DND-41 (cell line): ENCODE measurements around the gene SLC2A4RG.
A peak's percentile ranks its signal among the peaks of the same experiment; 100 is the strongest.

Experiments
- ATAC-seq: fragments of 200-7000 bp; cut with Tn5 transposase; 3 replicates; pipeline ENCODE4 v1.9.1; 2021; ENCODE audit warnings: low read depth; ENCODE audit not compliant: insufficient read depth
- DNase-seq: peaks from one replicate; pipeline ENCODE4 v3.0.0-alpha.2; 2020
- H2AFZ ChIP-seq: 2 replicates; pipeline ENCODE4 v1.6.0; 2012; ENCODE audit warnings: low read depth, low read length
- H3K27ac ChIP-seq: 2 replicates; pipeline ENCODE4 v1.5.1; 2012; ENCODE audit warnings: low read length, inconsistent platforms
- H3K27me3 ChIP-seq: fragments of 200-600 bp; sonication (generic); 2 replicates; pipeline ENCODE4 v1.6.0; 2012; ENCODE audit warnings: low read length, mild to moderate bottlenecking, inconsistent platforms; ENCODE audit not compliant: insufficient read depth, poor library complexity
- H3K36me3 ChIP-seq: 2 replicates; pipeline ENCODE4 v1.5.1; 2012; ENCODE audit warnings: low read length, inconsistent platforms; ENCODE audit not compliant: insufficient read depth
- H3K4me1 ChIP-seq: 2 replicates; pipeline ENCODE4 v1.5.1; 2012; ENCODE audit warnings: mild to moderate bottlenecking, low read length; ENCODE audit not compliant: insufficient read depth
- H3K4me2 ChIP-seq: 2 replicates; pipeline ENCODE4 v1.6.0; 2012; ENCODE audit warnings: mild to moderate bottlenecking, moderate library complexity, low read length, inconsistent platforms; ENCODE audit not compliant: insufficient read depth
- H3K4me3 ChIP-seq, 2 experiments: fragments of 200-600 bp in 1 of 2; shearing (Covaris generic) in 1 of 2; 2 replicates each; pipeline ENCODE4 v1.5.1; 2012 to 2016; ENCODE audit warnings: inconsistent platforms in 2 of 2, low read length in 2 of 2, mild to moderate bottlenecking in 2 of 2, low read depth in 1 of 2, moderate library complexity in 1 of 2
- H3K79me2 ChIP-seq: 2 replicates; pipeline ENCODE4 v1.6.0; 2012; ENCODE audit warnings: low read length, inconsistent platforms; ENCODE audit not compliant: insufficient read depth
- H3K9ac ChIP-seq: 2 replicates; pipeline ENCODE4 v1.6.0; 2012; ENCODE audit warnings: low read depth, mild to moderate bottlenecking, inconsistent platforms, low read length, moderate library complexity
- H3K9me3 ChIP-seq: 2 replicates; pipeline ENCODE4 v1.5.1; 2012; ENCODE audit warnings: low read length, moderate library complexity, mild to moderate bottlenecking, inconsistent platforms; ENCODE audit not compliant: insufficient read depth, severe bottlenecking
- H4K20me1 ChIP-seq: 2 replicates; pipeline ENCODE4 v1.6.0; 2012; ENCODE audit warnings: low read length; ENCODE audit not compliant: insufficient read depth
- EZH2 ChIP-seq: IDR thresholded peaks from 3 replicates; pipeline ENCODE4 v1.6.1; 2012; ENCODE audit warnings: borderline replicate concordance, low read depth, mild to moderate bottlenecking, moderate library complexity, low read length, inconsistent platforms; ENCODE audit not compliant: severe bottlenecking
- TF ChIP-seq, protein P1 (sequence below): IDR thresholded peaks from 2 replicates; pipeline ENCODE4 v1.5.1; 2012; ENCODE audit warnings: borderline replicate concordance, low read length, moderate library complexity, mild to moderate bottlenecking; ENCODE audit not compliant: poor library complexity, severe bottlenecking; ENCODE audit errors: extremely low read depth

SLC2A4RG gene

DNA sequence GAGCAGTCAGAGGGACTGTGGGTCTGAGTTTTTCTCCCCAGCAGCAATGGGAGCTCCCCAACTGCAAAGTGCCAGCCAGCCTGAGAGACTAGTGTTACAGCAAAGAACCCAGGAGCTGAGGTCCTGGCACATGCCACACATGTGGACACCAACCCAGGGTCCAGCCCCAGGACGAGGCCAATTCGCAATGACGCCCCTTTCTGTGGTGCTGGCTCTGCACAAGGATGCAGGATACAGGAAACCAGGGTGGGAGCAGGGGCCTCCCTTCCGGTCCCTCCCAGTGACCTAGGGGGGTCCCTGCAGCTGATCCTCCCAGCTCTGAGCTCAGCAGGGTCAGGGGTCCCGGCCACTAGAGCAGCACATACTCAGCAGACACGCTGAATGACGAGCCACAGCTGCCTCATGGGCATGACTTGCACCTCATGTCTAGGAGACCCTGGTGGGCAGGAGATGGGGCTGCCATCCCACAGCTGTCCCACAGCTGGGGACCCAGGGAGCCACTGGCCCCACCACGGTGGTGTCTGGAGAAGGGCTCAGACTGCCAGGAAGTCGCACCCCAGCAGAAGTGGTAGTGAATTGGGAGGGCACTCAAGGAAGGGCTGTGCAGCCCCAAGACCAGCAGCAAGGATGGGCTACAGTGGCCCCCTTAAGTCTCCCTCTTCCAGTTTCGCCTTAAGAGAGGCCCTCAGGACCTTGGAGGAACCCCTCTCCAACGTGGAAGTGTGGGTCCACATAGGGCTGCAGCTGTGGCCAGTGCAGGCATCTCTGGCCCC, 35.4 kb upstream of the SLC2A4RG start:
- Histone ChIP-seq H2AFZ (no peak overlapping the region), H3K4me2 (no peak overlapping the region), H4K20me1 (peaks cover 74% of the 10 kb centered on the region), H3K4me3 (no peak overlapping the region), H3K9me3 (no peaks in the 10 kb centered on the region), H3K9ac (no peak overlapping the region), H3K27ac (no peak overlapping the region), H3K79me2 (peaks cover 46% of the 10 kb centered on the region), H3K36me3 (peaks cover 72% of the 10 kb centered on the region), H3K4me1 (peaks cover 29% of the 10 kb centered on the region), H3K27me3 (no peaks in the 10 kb centered on the region)
- TF ChIP-seq, protein P1, sequence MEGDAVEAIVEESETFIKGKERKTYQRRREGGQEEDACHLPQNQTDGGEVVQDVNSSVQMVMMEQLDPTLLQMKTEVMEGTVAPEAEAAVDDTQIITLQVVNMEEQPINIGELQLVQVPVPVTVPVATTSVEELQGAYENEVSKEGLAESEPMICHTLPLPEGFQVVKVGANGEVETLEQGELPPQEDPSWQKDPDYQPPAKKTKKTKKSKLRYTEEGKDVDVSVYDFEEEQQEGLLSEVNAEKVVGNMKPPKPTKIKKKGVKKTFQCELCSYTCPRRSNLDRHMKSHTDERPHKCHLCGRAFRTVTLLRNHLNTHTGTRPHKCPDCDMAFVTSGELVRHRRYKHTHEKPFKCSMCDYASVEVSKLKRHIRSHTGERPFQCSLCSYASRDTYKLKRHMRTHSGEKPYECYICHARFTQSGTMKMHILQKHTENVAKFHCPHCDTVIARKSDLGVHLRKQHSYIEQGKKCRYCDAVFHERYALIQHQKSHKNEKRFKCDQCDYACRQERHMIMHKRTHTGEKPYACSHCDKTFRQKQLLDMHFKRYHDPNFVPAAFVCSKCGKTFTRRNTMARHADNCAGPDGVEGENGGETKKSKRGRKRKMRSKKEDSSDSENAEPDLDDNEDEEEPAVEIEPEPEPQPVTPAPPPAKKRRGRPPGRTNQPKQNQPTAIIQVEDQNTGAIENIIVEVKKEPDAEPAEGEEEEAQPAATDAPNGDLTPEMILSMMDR: no peak
- TF ChIP-seq EZH2: no peak
- ATAC-seq (no peak), DNase-seq (no peak)

DNA sequence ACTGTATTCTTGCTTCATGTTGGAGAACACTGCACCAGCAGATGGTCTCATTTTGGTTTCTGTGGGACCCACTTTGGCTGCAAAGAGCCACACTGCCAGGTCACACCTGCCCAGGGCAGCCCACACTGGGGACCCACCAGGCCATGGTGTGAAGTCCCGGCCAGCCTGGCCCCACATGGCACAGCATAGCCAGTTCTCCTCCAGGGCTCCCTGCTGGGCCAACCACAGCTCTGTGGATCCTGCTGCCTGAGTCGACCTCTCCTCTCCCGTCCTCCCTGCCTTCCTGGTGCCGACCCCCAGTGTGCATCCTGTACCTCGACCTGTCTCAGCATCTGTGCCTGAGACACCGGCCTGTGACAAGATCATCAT, 34.8 kb upstream of the SLC2A4RG start:
- Histone ChIP-seq H2AFZ (no peak overlapping the region), H3K27ac (no peak overlapping the region), H3K79me2 (peaks cover 52% of the 10 kb centered on the region), H3K4me3 (no peak overlapping the region), H3K9me3 (no peaks in the 10 kb centered on the region), H3K36me3 (peaks cover 74% of the 10 kb centered on the region), H3K9ac (no peak overlapping the region), H4K20me1 (peaks cover 74% of the 10 kb centered on the region), H3K4me2 (no peak overlapping the region), H3K27me3 (no peaks in the 10 kb centered on the region), H3K4me1 (peaks cover 34% of the 10 kb centered on the region)
- DNase-seq (no peak), ATAC-seq (no peak)
- TF ChIP-seq EZH2: no peak
- TF ChIP-seq, protein P1: no peak

DNA sequence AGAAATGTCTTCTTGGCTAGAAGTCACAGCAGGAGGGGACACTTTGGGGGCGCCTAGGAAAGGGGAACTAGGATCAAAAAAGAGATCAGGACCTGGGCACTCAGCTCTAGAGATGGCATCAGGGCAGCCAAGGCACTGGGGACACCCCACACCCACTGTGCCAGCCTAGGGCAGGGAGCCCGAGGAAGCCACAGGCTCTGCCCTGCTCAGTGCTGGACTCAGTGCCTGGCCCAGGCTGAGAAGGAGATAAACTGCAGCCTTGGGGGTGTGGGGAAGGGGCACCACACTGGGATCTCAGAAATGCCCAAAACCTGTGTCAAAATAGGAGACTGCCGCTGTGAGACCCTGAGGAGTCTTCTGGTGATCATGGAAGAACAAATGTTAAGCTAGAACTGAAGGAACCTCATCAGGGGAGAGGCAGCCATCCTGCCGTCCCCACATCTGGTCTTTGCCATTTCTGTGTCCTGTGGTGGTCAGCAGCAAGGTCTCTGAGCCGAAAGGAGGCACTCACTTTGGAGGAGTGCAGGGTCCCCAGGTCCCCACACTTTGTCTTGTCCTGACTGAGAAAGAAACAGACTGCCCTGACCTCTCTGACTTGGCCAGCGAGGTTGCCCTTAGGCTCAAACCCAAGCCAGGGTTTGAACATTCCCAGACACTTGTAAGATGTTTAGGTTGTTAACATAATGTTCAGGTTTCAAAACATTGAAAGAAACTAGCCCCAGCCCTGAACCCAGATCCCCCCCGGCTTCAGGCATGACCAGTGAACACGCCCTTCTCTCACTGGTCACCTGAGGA, 34.1 kb upstream of the SLC2A4RG start:
- peaks cover 75% of the 10 kb centered on the region for H3K36me3 ChIP-seq
- H3K27ac ChIP-seq: no peak overlapping the region

More for the DNA sequence above, 34.1 kb upstream of the SLC2A4RG start:
- TF ChIP-seq, protein P1: no peak
- no peak for TF ChIP-seq EZH2
- H3K4me3 ChIP-seq: peak overlapping the region in 1 of 2 experiments; percentile 84; a peak in 2 of 4 replicates
- no peaks in the 10 kb centered on the region for H3K27me3 ChIP-seq
- H3K4me2 ChIP-seq: peak overlapping the region; percentile 97
- DNase-seq (no peak), ATAC-seq (no peak)
- H2AFZ ChIP-seq: no peak overlapping the region
- peaks cover 57% of the 10 kb centered on the region for H3K79me2 ChIP-seq
- no peaks in the 10 kb centered on the region for H3K9me3 ChIP-seq
- H3K4me1 ChIP-seq: peaks cover 40% of the 10 kb centered on the region
- peak overlapping the region; percentile 81; the same call in 1 of the 2 replicates for H3K9ac ChIP-seq
- H4K20me1 ChIP-seq: peaks cover 72% of the 10 kb centered on the region
